ENCODE data around the gene SULT1C2. TPM values are rescaled to one million over a fixed set of nuclear protein-coding genes. Genes with fewer than 3 reads are reported as not detected.

SULT1C2 gene
- total and polyA plus RNA-seq, 9 of the 15 experiments (the other 6 are each of a cell fraction or from before 2014, with no cell fraction given): 0.22 TPM; not detected in 8

GRCh38 chr2:108355906-108356734 is 67.4 kb downstream of the SULT1C2 start (continued):
- TF ChIP-seq HINFP (tag; conservative IDR thresholded peaks at IDR 0.05; ENCODE audit: low read depth) (no peak), CREB1 (IDR thresholded peaks at IDR 0.05) (no peak; the same call in 1 of the 2 replicates), CREB1 (CRISPR knock-in tag; IDR thresholded peaks at IDR 0.05) (peak; percentile 61; the same call in 1 of the 2 replicates), POU5F1 (IDR thresholded peaks at IDR 0.05; ENCODE audit: borderline replicate concordance, low read depth, low read length, partially characterized antibody) (no peak), CHD2 (IDR thresholded peaks at IDR 0.05; ENCODE audit: low read depth, low read length) (no peak), ARID4B (CRISPR knock-in tag; IDR thresholded peaks at IDR 0.05) (no peak), SREBF2 (CRISPR knock-in tag; IDR thresholded peaks at IDR 0.05) (no peak), MITF (IDR thresholded peaks at IDR 0.05) (no peak), ZKSCAN8 (CRISPR knock-in tag; IDR thresholded peaks at IDR 0.05) (no peak), CBX8 (IDR thresholded peaks at IDR 0.05; ENCODE audit: borderline replicate concordance, extremely low read depth, low read depth, low read length, poor library complexity, severe bottlenecking) (no peak), ZC3H4 (CRISPR knock-in tag; IDR thresholded peaks at IDR 0.05; ENCODE audit: borderline replicate concordance) (peak; percentile 81), UBTF (IDR thresholded peaks at IDR 0.05; ENCODE audit: borderline replicate concordance in 1 of 2, low read depth in 2 of 2, low read length in 2 of 2) (no peak), RUNX1 (IDR thresholded peaks at IDR 0.05; ENCODE audit: low read depth) (no peak), ZNF133 (CRISPR knock-in tag; IDR thresholded peaks at IDR 0.05) (no peak), NUFIP1 (IDR thresholded peaks at IDR 0.05; ENCODE audit: partially characterized antibody) (no peak), NCOA2 (IDR thresholded peaks at IDR 0.05; ENCODE audit: partially characterized antibody in 2 of 2) (no peak), LEF1 (IDR thresholded peaks at IDR 0.05) (no peak), ZNF785 (CRISPR knock-in tag; IDR thresholded peaks at IDR 0.05) (no peak)
